Breast epithelium (tissue), 4 donors: ENCODE data around the gene NXF2B. TPM values are rescaled to one million over a fixed set of nuclear protein-coding genes. Genes with fewer than 3 reads are reported as not detected.

Experiments
- DNase-seq, 2 donors: peaks; one replicate each; pipeline ENCODE4 v3.0.0-alpha.2; 2019; ENCODE audit warnings: low spot score in 2 of 2
- H3K27ac ChIP-seq, 2 donors: fragments of 200-600 bp; sonication (generic) in 1 of 2; one replicate each; pipeline ENCODE4 v1.5.1; 2016 to 2019; ENCODE audit warnings: mild to moderate bottlenecking in 1 of 2
- H3K27me3 ChIP-seq, 2 donors: fragments of 200-600 bp; sonication (generic) in 1 of 2; one replicate each; pipeline versions ENCODE4 v1.5.1 to v1.6.0; 2017 to 2019; ENCODE audit warnings: control low read depth in 1 of 2, mild to moderate bottlenecking in 1 of 2
- H3K36me3 ChIP-seq: fragments of 200-600 bp; one replicate; pipeline ENCODE4 v1.5.1; 2019
- H3K4me1 ChIP-seq, 2 donors: fragments of 200-600 bp; sonication (generic); one replicate each; pipeline ENCODE4 v1.5.1; 2016 to 2019; ENCODE audit warnings: control low read depth in 1 of 2
- H3K4me3 ChIP-seq, 3 donors: fragments of 200-600 bp; sonication (generic); 1 replicate in 2 of 3; 2 replicates in 1 of 3; pipeline ENCODE4 v1.5.1; 2016 to 2019; ENCODE audit warnings: mild to moderate bottlenecking in 3 of 3, moderate library complexity in 2 of 3
- H3K9me3 ChIP-seq, 2 donors: fragments of 200-600 bp; sonication (generic) in 1 of 2; one replicate each; pipeline ENCODE4 v1.5.1; 2016 to 2019; ENCODE audit warnings: control low read depth in 1 of 2
- POLR2A ChIP-seq: fragments of 450-650 bp; IDR thresholded peaks from one replicate; pipeline ENCODE4 v1.6.1; 2016; ENCODE audit warnings: antibody characterized with exemption, mild to moderate bottlenecking, moderate library complexity
- POLR2AphosphoS5 ChIP-seq, 3 donors: sonication (generic); formaldehyde crosslinking; IDR thresholded peaks; one replicate each; pipeline ENCODE4 v1.6.1; 2017; ENCODE audit warnings: antibody characterized with exemption in 3 of 3
- intact Hi-C: fragments of 100-400 bp; cut with DNase I; formaldehyde crosslinking; loops from one replicate; pipeline ENCODE4 v1.15.1; 2023; ENCODE audit warnings: low total_unique reads
- total RNA-seq, 3 donors: library from RNA; depleted of rRNA; stranded (reverse); fragments of >200 nt; gene quantifications; one replicate each; pipeline ENCODE4 v1.1.0, GENCODE V29; 2016
- TF ChIP-seq, protein P1 (sequence below), 3 donors: fragments of 450-650 bp; IDR thresholded peaks; one replicate each; pipeline ENCODE4 v1.5.1; 2016 to 2017; ENCODE audit warnings: antibody characterized with exemption in 3 of 3, mild to moderate bottlenecking in 3 of 3, moderate library complexity in 3 of 3

The NXF2B gene
- total RNA-seq, 3 donors from 2014 or later = not detected

DNA sequence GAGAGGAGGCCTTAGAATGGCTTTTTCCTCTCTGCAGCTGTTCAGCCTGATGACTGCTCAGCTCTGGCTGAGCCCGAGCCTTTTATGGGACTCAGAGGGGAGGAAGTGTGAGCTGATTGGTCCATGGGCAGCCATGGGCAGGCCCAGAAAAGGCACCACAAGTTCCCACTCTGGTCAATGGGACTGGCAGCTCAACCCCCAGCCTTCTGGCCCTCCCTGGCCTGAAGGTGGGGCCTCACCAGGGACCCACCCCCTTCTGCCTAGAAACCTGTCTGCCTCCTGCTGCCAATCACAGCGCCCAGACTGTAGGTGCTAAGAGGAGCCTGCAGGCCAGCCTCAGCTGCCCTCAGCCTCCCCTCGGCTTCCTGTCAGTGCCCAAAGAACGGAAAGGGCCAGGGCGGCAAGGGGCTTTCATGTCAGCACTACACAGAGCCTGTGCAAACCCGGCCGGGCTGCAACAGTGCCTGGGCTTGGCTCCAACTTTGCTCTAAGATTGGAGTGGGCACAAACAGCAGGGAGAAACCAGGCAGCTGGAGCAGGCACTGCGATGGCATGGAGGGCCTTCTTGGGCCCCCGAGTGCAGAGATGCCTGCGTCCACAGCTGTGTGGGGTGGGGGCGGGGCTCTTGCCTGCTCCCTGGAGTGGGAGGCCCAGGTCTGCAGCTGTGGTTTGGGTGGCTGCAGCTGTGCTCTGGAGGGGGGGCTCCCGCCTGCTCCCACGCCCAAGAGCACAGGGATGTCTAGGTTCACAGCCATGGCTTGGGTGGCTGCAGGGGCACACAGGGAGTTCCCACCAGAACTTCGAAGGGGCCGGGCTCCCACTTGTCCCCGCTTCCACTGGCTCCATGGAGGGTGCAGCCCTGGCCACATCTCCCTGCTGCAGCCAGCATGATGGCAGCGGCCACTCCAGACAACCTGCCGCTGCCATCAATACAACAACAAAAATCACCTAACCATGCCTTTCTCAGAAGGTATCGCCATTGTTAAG lies 100.2 kb downstream of the NXF2B start:
- no peak overlapping the region for H3K4me3 ChIP-seq
- intact Hi-C loops = no loop called here
- no peak overlapping the region for H3K27ac ChIP-seq
- DNase-seq = no peak
- H3K27me3 ChIP-seq = peaks cover 0 to 41% of the 10 kb centered on the region in 2 donors
- H3K4me1 ChIP-seq = no peaks in the 10 kb centered on the region
- no peaks in the 10 kb centered on the region for H3K36me3 ChIP-seq
- TF ChIP-seq, protein P1, sequence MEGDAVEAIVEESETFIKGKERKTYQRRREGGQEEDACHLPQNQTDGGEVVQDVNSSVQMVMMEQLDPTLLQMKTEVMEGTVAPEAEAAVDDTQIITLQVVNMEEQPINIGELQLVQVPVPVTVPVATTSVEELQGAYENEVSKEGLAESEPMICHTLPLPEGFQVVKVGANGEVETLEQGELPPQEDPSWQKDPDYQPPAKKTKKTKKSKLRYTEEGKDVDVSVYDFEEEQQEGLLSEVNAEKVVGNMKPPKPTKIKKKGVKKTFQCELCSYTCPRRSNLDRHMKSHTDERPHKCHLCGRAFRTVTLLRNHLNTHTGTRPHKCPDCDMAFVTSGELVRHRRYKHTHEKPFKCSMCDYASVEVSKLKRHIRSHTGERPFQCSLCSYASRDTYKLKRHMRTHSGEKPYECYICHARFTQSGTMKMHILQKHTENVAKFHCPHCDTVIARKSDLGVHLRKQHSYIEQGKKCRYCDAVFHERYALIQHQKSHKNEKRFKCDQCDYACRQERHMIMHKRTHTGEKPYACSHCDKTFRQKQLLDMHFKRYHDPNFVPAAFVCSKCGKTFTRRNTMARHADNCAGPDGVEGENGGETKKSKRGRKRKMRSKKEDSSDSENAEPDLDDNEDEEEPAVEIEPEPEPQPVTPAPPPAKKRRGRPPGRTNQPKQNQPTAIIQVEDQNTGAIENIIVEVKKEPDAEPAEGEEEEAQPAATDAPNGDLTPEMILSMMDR (IDR thresholded peaks at IDR 0.05) = no peak
- TF ChIP-seq POLR2A (no peak), POLR2AphosphoS5 (IDR thresholded peaks at IDR 0.05) (no peak)
- no peaks in the 10 kb centered on the region for H3K9me3 ChIP-seq

DNA sequence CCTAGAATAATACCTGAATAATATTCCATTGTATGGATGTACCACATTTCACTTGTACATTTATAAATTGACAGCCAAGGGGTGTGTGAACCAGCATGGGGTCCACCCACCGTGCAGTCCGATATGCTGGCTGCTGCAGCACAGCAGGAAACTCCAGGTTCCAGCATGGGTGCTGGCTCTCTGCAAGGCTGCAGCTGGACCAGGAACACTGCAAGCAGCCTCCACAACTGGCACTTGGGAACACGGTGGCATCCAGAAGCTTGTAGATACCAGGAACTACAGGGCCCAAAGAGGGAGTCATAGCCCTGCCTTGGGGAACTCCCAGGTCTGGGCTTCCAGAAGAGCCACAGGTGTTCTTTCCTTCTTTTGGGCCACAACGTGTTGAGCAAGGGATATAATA lies 101.6 kb downstream of the NXF2B start:
- peaks cover 0 to 38% of the 10 kb centered on the region in 2 donors for H3K27me3 ChIP-seq
- H3K9me3 ChIP-seq = no peaks in the 10 kb centered on the region
- H3K4me3 ChIP-seq = no peak overlapping the region
- no peak for DNase-seq
- H3K4me1 ChIP-seq = no peaks in the 10 kb centered on the region
- intact Hi-C loops = no loop called here
- TF ChIP-seq POLR2AphosphoS5 (IDR thresholded peaks at IDR 0.05) (no peak), POLR2A (no peak)
- TF ChIP-seq, protein P1 (IDR thresholded peaks at IDR 0.05) = no peak
- H3K27ac ChIP-seq = no peak overlapping the region
- H3K36me3 ChIP-seq = no peaks in the 10 kb centered on the region

Other genes with a start within 250 kb of the NXF2B start
- gene TCP11X1, start 224.7 kb downstream of the NXF2B start, total RNA-seq = not detected
- not detected for gene NXF2, start 192.8 kb downstream of the NXF2B start, total RNA-seq
- gene TCP11X2, start 31.8 kb upstream of the NXF2B start, total RNA-seq = not detected
- gene TMSB15A, start 76.7 kb upstream of the NXF2B start, total RNA-seq = 1 to 10 TPM; 1.3 to 1.6 (median 1.4) TPM
- gene ARMCX5, start 159.5 kb upstream of the NXF2B start, total RNA-seq = 10 to 100 TPM; 13.9 to 21.5 (median 16.4) TPM
- 10 to 100 TPM in 2 of 3 donors, 1 to 10 TPM in 1; 7.5 to 16.1 (median 16.1) TPM for gene GPRASP1, start 211.5 kb upstream of the NXF2B start, total RNA-seq